OCI-LY7 (cell line): ENCODE measurements around the gene XRN1. TPM values are rescaled to one million over a fixed set of nuclear protein-coding genes. Genes with fewer than 3 reads are reported as not detected.
"Not testable (repeated sequence)": the region's sequence is repeated elsewhere in the genome, so short reads cannot be mapped to it uniquely, and the experiment has no call there.

Experiments used
- BruUV-seq: library from RNA; stranded (reverse); fragments of 400-500 nt; replicated peaks from 2 replicates; lab custom pipeline; 2021; lab: Mats Ljungman, UMichigan
- CTCF ChIA-PET: fragments of 300-600 bp; sonication (Branson Sonifier 250); formaldehyde crosslinking; loops from one replicate; lab custom pipeline; 2022; ENCODE audit warnings: antibody characterized with exemption; ENCODE audit not compliant: unreplicated experiment; lab: Charles Lee
- POLR2A ChIA-PET: fragments of 300-600 bp; sonication (Branson Sonifier 250); formaldehyde crosslinking; loops from one replicate; lab custom pipeline; 2022; ENCODE audit warnings: antibody characterized with exemption; lab: Charles Lee
- DNase-seq: peaks from one replicate; pipeline ENCODE4 v3.0.0-alpha.2; 2015; ENCODE audit warnings: low spot score
- H2AFZ ChIP-seq: fragments of 200-600 bp; sonication (generic), shearing (Covaris generic); 2 replicates; pipeline ENCODE4 v1.6.1; 2014; ENCODE audit warnings: mild to moderate bottlenecking, antibody characterized with exemption, low read length, moderate library complexity
- H3K27ac ChIP-seq: fragments of 200-600 bp; sonication (generic); 2 replicates; pipeline ENCODE4 v1.5.1; 2014; ENCODE audit warnings: mixed run types, low read depth, mild to moderate bottlenecking, moderate library complexity, low read length, inconsistent platforms; ENCODE audit not compliant: poor library complexity, severe bottlenecking
- H3K36me3 ChIP-seq: fragments of 200-600 bp; sonication (generic); 2 replicates; pipeline ENCODE4 v1.6.1; 2014; ENCODE audit warnings: mild to moderate bottlenecking, antibody characterized with exemption, low read length, moderate library complexity, mixed read lengths; ENCODE audit not compliant: insufficient read depth
- H3K4me1 ChIP-seq: fragments of 200-600 bp; sonication (generic); 2 replicates; pipeline ENCODE4 v1.5.1; 2014; ENCODE audit warnings: mild to moderate bottlenecking, low read length; ENCODE audit not compliant: insufficient read depth, poor library complexity, severe bottlenecking
- H3K4me2 ChIP-seq: fragments of 200-600 bp; sonication (generic); 2 replicates; pipeline ENCODE4 v1.6.1; 2014; ENCODE audit warnings: mild to moderate bottlenecking, low read length
- H3K4me3 ChIP-seq: fragments of 200-600 bp; sonication (generic); 2 replicates; pipeline ENCODE4 v1.5.1; 2014; ENCODE audit warnings: mild to moderate bottlenecking, low read depth, low read length; ENCODE audit not compliant: poor library complexity, severe bottlenecking
- H3K79me2 ChIP-seq: fragments of 200-600 bp; sonication (generic); 2 replicates; pipeline ENCODE4 v1.6.1; 2016; ENCODE audit warnings: low read depth, mild to moderate bottlenecking, low read length, moderate library complexity, mixed read lengths; ENCODE audit not compliant: insufficient read depth
- H3K9me2 ChIP-seq: fragments of 200-600 bp; sonication (generic); 2 replicates; pipeline ENCODE4 v1.6.1; 2016; ENCODE audit warnings: mild to moderate bottlenecking, low read length, mixed read lengths; ENCODE audit not compliant: insufficient read depth
- H3K9me3 ChIP-seq: fragments of 200-600 bp; sonication (generic); 2 replicates; pipeline ENCODE4 v1.6.1; 2014; ENCODE audit warnings: mild to moderate bottlenecking, mixed run types, low read length, mixed read lengths
- H4K20me1 ChIP-seq: fragments of 200-600 bp; sonication (generic); 2 replicates; pipeline ENCODE4 v1.6.1; 2014; ENCODE audit warnings: mild to moderate bottlenecking, antibody characterized with exemption, low read length, moderate library complexity, mixed read lengths; ENCODE audit not compliant: insufficient read depth
- CTCF ChIP-seq: fragments of 200-600 bp; sonication (generic); conservative IDR thresholded peaks from 2 replicates; pipeline ENCODE4 v1.5.1; 2014; ENCODE audit warnings: mild to moderate bottlenecking, antibody characterized with exemption, low read length, moderate library complexity, mixed read lengths
- EZH2phosphoT487 ChIP-seq: fragments of 200-600 bp; sonication (generic); IDR thresholded peaks from 2 replicates; pipeline ENCODE4 v1.6.1; 2018; ENCODE audit warnings: low read depth, borderline replicate concordance, mild to moderate bottlenecking, mixed run types, antibody characterized with exemption, low read length, moderate library complexity, mixed read lengths
- intact Hi-C: fragments of 100-400 bp; cut with micrococcal nuclease; formaldehyde crosslinking; loops from one replicate; pipeline ENCODE4 v1.10.0; 2022; ENCODE audit not compliant: unreplicated experiment
- total RNA-seq, 2 experiments: library from RNA; depleted of rRNA in 1 of 2; stranded (reverse); fragments of >200 nt in 1 of 2; shearing (Covaris generic) in 1 of 2; gene quantifications; 2 replicates each; pipeline ENCODE4 v1.2.3, GENCODE V29; 2014 to 2022

The XRN1 gene
- total RNA-seq, 2 experiments from 2014 or later, result 36.6 to 43.6 TPM

GRCh38 chr3:142366434-142366833, 81.4 kb downstream of the XRN1 start:
- Histone ChIP-seq H3K36me3 (peaks cover 30% of the 10 kb centered on the region), H4K20me1 (no peaks in the 10 kb centered on the region), H3K27ac (no peak overlapping the region), H3K9me3 (no peaks in the 10 kb centered on the region), H3K79me2 (no peaks in the 10 kb centered on the region), H3K4me2 (no peak overlapping the region), H3K4me1 (no peaks in the 10 kb centered on the region), H2AFZ (no peak overlapping the region), H3K4me3 (no peak overlapping the region), H3K9me2 (no peaks in the 10 kb centered on the region)
- no TSS peak for BruUV-seq
- intact Hi-C loops, result no loop called here
- no peak for TF ChIP-seq EZH2phosphoT487
- TF ChIP-seq CTCF, result peak; percentile 77
- CTCF ChIA-PET, result no interaction called here
- POLR2A ChIA-PET, result no interaction called here
- DNase-seq, result peak; percentile 25

- Histone ChIP-seq H3K27ac (no peak overlapping the region), H3K36me3 (peaks cover 40% of the 10 kb centered on the region), H2AFZ (no peak overlapping the region), H3K4me3 (no peak overlapping the region), H3K79me2 (no peaks in the 10 kb centered on the region), H3K9me3 (no peaks in the 10 kb centered on the region), H3K4me1 (no peaks in the 10 kb centered on the region), H3K9me2 (no peaks in the 10 kb centered on the region), H4K20me1 (no peaks in the 10 kb centered on the region), H3K4me2 (no peak overlapping the region)
- intact Hi-C loops, result no loop called here
- no TSS peak for BruUV-seq
- TF ChIP-seq EZH2phosphoT487 (no peak), CTCF (no peak)
- POLR2A ChIA-PET, result interaction anchor here (0.7 to 1.3 kb wide), 6 partner anchors 11 to 134 kb away, joined by 3 to 4 read pairs (median 3); no protein-coding TSS in a partner anchor
- no peak for DNase-seq
- CTCF ChIA-PET, result interaction anchor here (0.6 kb wide), 1 partner anchor 298 kb away, joined by 3 read pairs; no protein-coding TSS in a partner anchor
Observed at GRCh38 chr3:142363936-142364467, 83.8 kb downstream of the XRN1 start.

GRCh38 chr3:142363433-142363832, 84.4 kb downstream of the XRN1 start:
- DNase-seq, H4K20me1 ChIP-seq, H3K9me2 ChIP-seq, CTCF ChIA-PET, BruUV-seq, H3K79me2 ChIP-seq, H3K9me3 ChIP-seq, H3K4me3 ChIP-seq, H3K4me2 ChIP-seq, intact Hi-C loops, H2AFZ ChIP-seq, H3K27ac ChIP-seq, H3K4me1 ChIP-seq: not testable (repeated sequence)
- peaks cover 42% of the 10 kb centered on the region for H3K36me3 ChIP-seq
- POLR2A ChIA-PET, result interaction anchor here (0.8 to 1.3 kb wide), 4 partner anchors 11 to 135 kb away, joined by 3 to 4 read pairs (median 3); no protein-coding TSS in a partner anchor
